ENCODE results near the gene TMEM138.

The TMEM138 gene

DNA sequence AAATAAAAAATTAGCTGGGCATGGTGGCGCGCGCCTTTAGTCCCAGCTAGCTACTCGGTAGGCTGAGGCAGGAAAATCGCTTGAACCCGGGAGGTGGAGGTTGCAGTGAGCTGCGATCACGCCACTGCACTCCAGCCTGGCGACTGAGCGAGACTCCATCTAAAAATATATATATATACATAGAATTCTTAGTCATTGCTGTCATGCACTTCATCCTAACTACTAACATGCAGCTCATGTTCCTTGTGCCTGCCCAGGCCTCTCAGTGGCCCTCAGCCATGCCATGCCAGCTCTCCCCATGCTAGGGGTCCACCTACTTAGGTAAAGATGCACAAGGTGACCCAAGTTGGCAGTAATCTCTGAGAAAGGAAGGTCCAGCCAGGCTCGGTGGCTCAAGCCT, 3.6 kb upstream of the TMEM138 start:
- Mint-ChIP-seq H3K36me3 (ENCODE audit: insufficient read depth) (peaks cover 11% of the 10 kb centered on the region), H3K27ac (ENCODE audit: low read depth) (no peak overlapping the region), H3K4me1 (peaks cover 28% of the 10 kb centered on the region), H3K4me3 (no peak overlapping the region), H3K9me3 (no peaks in the 10 kb centered on the region), H3K27me3 (no peaks in the 10 kb centered on the region)
- ATAC-seq (replicated peaks; ENCODE audit: extremely low read depth, poor library complexity, severe bottlenecking) (no peak), DNase-seq (ENCODE audit: low spot score in 2 of 2) (no peak)

DNA sequence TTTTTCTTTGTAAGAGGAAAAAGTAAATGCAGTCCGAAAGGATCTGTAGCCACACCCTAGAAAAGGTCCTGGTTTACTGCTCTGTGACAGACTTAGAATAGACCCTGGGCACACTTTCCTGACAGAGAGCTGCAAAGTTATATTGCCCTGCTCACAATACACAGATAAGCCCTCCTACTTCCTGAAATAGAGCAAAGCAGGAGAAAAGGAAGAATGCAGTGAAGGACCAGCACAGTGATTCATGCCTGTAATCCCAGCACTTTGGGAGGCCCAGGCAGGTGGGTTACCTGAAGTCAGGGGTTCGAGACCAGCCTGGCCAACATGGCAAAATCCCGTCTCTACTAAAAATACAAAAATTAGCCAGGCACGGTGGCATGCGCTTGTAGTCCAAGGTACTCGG, 2.7 kb upstream of the TMEM138 start:
- ATAC-seq (replicated peaks; ENCODE audit: extremely low read depth, poor library complexity, severe bottlenecking), result no peak
- Mint-ChIP-seq H3K27me3 (no peaks in the 10 kb centered on the region), H3K36me3 (ENCODE audit: insufficient read depth) (peaks cover 17% of the 10 kb centered on the region), H3K4me3 (peak overlapping the region; percentile 96), H3K4me1 (peaks cover 29% of the 10 kb centered on the region), H3K9me3 (no peaks in the 10 kb centered on the region), H3K27ac (ENCODE audit: low read depth) (no peak overlapping the region)
- DNase-seq (ENCODE audit: low spot score in 2 of 2), result no peak

DNA sequence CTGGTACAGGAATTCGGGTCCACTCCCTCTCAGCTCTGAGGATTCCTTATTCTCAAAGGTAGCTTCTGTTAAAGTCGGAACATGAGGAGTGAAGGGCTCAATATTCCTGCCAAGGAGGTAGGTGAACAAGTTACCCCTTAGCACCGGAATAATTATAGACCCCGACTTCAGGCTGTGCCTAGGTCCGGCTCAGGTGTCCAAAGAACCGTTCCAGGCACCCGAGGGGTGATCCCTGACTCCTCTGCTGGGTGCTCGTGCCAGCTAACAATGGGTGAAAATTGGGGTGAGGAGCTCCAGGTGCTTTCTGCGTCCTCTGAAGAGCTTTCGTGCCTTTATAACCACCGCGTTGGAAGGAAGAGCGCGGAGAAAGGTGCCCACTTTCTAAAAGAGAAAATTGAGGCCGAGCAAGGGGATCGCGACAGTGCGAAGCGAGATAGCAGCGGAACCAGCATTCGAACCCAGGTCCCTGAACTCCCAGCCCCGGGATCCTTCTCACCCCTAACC, 885 bp upstream of the TMEM138 start:
- no peak for DNase-seq (ENCODE audit: low spot score in 2 of 2)
- H3K4me3 Mint-ChIP-seq, result peak overlapping the region; percentile 96
- H3K27ac Mint-ChIP-seq (ENCODE audit: low read depth), result peak overlapping the region; percentile 99
- no peaks in the 10 kb centered on the region for H3K9me3 Mint-ChIP-seq
- peaks cover 26% of the 10 kb centered on the region for H3K4me1 Mint-ChIP-seq
- H3K27me3 Mint-ChIP-seq, result no peaks in the 10 kb centered on the region
- ATAC-seq (replicated peaks; ENCODE audit: extremely low read depth, poor library complexity, severe bottlenecking), result no peak
- peaks cover 32% of the 10 kb centered on the region for H3K36me3 Mint-ChIP-seq (ENCODE audit: insufficient read depth)

DNA sequence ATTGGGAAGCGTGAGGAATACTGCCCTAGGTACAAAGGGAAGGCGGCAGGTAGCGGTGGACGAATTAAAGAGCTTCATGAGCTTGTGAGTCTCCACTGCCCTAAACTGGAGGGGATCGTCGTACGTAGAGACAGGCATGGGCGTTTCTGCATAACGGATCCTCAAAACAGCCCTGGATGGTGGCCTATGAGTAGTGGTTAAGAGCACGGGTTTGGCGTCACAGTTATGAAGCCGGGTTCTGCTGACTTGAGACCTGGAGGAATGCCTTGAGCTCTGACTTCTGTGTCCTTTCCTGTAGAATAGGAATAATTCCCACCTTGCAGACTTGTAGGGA, 335 bp downstream of the TMEM138 start:
- H3K4me1 Mint-ChIP-seq, result peaks cover 24% of the 10 kb centered on the region

DNA sequence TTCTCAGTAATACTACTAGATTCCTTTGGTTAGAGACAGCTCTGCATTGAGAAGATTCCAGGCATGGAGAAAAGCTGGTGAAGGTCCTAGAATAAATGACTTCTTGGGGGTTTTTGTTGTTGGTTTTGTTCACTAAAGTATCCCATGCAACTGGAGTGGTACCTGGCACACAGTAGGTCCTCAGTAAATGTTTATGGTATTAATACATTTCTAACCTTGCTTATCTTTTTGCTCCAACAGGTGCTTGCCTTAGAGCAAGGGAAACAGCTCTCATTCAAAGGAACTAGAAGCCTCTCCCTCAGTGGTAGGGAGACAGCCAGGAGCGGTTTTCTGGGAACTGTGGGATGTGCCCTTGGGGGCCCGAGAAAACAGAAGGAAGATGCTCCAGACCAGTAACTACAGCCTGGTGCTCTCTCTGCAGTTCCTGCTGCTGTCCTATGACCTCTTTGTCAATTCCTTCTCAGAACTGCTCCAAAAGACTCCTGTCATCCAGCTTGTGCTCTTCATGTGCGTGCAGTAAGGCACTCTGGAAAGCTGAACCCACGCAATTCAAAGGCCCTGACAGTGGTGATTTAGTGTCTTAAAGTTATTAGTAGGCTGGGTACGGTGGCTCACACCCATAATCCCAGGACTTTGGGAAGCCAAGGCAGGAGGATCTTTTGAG, 2.0 kb downstream of the TMEM138 start:
- ATAC-seq (replicated peaks; ENCODE audit: extremely low read depth, poor library complexity, severe bottlenecking) (no peak), DNase-seq (ENCODE audit: low spot score in 2 of 2) (no peak)
- peaks cover 48% of the 10 kb centered on the region for H3K36me3 Mint-ChIP-seq (ENCODE audit: insufficient read depth)
- peaks cover 24% of the 10 kb centered on the region for H3K4me1 Mint-ChIP-seq
- H3K27me3 Mint-ChIP-seq, result no peaks in the 10 kb centered on the region
- H3K9me3 Mint-ChIP-seq, result no peaks in the 10 kb centered on the region
- H3K27ac Mint-ChIP-seq (ENCODE audit: low read depth), result no peak overlapping the region
- H3K4me3 Mint-ChIP-seq, result peak overlapping the region; percentile 96

More for the DNA sequence above, 335 bp downstream of the TMEM138 start:
- no peaks in the 10 kb centered on the region for H3K9me3 Mint-ChIP-seq
- peak overlapping the region; percentile 96 for H3K4me3 Mint-ChIP-seq
- DNase-seq (ENCODE audit: low spot score in 2 of 2), result peak in 1 of 2 donors; percentile 29
- peak; percentile 57 for ATAC-seq (replicated peaks; ENCODE audit: extremely low read depth, poor library complexity, severe bottlenecking)
- no peaks in the 10 kb centered on the region for H3K27me3 Mint-ChIP-seq
- peaks cover 41% of the 10 kb centered on the region for H3K36me3 Mint-ChIP-seq (ENCODE audit: insufficient read depth)
- H3K27ac Mint-ChIP-seq (ENCODE audit: low read depth), result peak overlapping the region; percentile 99

DNA sequence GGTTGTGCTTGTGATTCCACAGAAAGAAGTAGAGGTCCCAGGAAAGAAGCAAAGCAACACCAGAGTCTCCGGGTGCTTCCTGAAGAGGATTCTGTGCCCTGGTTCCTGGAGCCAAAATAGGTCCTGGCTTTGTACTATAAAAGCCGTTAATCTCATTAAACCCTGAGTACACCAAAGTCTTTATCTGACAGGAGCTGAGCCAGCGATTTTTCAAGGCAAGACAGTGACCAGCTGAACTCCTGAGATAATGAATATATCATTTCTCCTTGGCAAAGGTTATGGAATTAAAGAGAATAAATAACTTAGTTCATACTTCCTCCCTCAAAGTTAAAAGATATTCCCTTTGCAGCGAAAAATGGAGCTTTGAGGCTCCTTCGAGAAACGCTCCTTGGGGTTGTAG, 5.2 kb downstream of the TMEM138 start:
- Mint-ChIP-seq H3K27ac (ENCODE audit: low read depth) (no peak overlapping the region), H3K4me1 (peaks cover 14% of the 10 kb centered on the region), H3K27me3 (no peaks in the 10 kb centered on the region), H3K36me3 (ENCODE audit: insufficient read depth) (peaks cover 58% of the 10 kb centered on the region), H3K4me3 (no peak overlapping the region), H3K9me3 (no peaks in the 10 kb centered on the region)
- no peak for ATAC-seq (replicated peaks; ENCODE audit: extremely low read depth, poor library complexity, severe bottlenecking)
- no peak for DNase-seq (ENCODE audit: low spot score in 2 of 2)

DNA sequence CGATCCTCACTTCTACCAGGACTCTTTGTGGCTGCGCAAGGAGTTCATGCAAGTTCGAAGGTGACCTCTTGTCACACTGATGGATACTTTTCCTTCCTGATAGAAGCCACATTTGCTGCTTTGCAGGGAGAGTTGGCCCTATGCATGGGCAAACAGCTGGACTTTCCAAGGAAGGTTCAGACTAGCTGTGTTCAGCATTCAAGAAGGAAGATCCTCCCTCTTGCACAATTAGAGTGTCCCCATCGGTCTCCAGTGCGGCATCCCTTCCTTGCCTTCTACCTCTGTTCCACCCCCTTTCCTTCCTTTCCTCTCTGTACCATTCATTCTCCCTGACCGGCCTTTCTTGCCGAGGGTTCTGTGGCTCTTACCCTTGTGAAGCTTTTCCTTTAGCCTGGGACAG, 6.5 kb downstream of the TMEM138 start:
- DNase-seq (ENCODE audit: low spot score in 2 of 2), result no peak
- peaks cover 56% of the 10 kb centered on the region for H3K36me3 Mint-ChIP-seq (ENCODE audit: insufficient read depth)
- H3K4me3 Mint-ChIP-seq, result no peak overlapping the region
- H3K27ac Mint-ChIP-seq (ENCODE audit: low read depth), result no peak overlapping the region
- H3K9me3 Mint-ChIP-seq, result no peaks in the 10 kb centered on the region
- no peak for ATAC-seq (replicated peaks; ENCODE audit: extremely low read depth, poor library complexity, severe bottlenecking)
- no peaks in the 10 kb centered on the region for H3K27me3 Mint-ChIP-seq
- peaks cover 2% of the 10 kb centered on the region for H3K4me1 Mint-ChIP-seq

DNA sequence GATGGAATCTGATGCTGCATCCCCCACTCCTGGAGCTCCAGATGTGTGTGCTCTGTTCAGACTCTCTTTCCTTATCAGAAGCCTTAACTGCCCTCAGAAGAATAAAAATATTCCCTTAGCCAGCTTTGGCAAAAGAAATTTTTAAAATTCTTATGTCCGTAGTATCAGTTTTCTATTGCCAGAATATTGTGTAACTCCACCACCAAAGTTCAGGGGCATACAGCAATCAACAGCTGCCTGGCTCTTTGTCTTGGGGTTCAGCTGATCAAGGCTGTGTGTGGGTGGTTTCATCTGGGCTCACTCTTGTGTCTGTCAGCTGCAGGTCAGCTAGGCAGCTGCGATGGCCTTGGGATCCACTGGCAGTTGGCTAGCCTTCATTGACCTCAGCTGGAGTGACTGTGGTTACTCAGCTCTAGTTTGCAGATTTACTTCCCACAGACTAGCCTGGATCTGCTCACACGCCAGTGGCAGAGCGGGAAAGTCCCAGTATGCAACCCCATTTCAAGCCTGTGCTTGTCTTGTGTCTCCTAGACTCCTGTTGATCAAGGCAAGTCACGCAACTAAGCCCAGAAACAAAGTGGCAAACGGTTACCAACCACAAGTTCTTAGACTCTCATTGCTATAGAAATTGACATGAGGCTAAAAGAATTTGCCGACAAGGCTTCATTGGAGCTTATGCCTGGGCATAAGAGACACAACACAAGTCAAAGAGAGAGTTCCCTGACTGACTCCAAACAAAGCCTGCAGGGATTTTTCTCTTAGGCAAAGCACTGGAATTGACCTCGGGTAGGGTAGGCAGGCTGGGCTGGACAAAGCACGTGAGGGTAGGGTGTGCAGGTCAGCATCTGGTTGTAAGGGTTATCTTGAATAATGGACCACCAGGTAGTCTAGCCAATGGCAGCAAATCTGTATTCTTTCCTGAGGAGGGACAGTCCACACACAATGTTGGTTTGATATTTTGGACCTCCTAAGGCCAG, 7.5 kb downstream of the TMEM138 start:
- peaks cover 46% of the 10 kb centered on the region for H3K36me3 Mint-ChIP-seq (ENCODE audit: insufficient read depth)
- no peaks in the 10 kb centered on the region for H3K9me3 Mint-ChIP-seq
- no peaks in the 10 kb centered on the region for H3K4me1 Mint-ChIP-seq
- ATAC-seq (replicated peaks; ENCODE audit: extremely low read depth, poor library complexity, severe bottlenecking) (no peak), DNase-seq (ENCODE audit: low spot score in 2 of 2) (no peak)
- no peaks in the 10 kb centered on the region for H3K27me3 Mint-ChIP-seq
- H3K27ac Mint-ChIP-seq (ENCODE audit: low read depth), result no peak overlapping the region
- H3K4me3 Mint-ChIP-seq, result no peak overlapping the region

DNA sequence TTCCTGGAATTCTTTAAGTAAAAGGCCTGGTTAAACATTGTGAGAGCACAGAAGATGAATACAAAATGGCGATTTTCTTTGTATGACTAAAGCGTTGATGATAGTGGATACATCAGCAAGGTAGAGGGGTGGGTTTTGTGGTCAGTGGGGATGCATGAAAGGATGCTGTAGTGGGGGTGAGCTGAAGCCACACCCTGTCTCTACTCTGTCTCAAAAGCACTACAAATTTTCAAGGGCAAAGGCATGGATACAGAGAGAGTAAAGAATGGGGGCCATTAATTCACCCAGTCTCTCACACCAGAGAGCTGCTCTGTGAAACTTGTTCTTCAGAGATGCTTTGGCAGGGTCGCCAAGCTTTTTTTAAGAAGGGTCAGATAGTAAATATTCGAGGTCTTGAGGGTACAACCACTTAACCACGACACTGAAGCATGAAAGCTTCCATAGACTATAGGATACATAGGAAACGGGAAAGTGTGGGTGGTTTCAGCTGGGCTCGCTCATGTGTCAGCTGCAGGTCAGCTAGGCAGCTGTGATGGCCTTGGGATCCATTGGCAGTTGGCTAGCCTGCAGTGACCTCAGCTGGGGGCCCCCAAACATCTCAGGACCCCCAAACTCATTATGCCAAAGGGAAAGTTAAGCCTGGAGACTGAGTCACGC, 8.3 kb downstream of the TMEM138 start:
- no peak overlapping the region for H3K4me3 Mint-ChIP-seq
- H3K9me3 Mint-ChIP-seq, result no peaks in the 10 kb centered on the region
- no peak for ATAC-seq (replicated peaks; ENCODE audit: extremely low read depth, poor library complexity, severe bottlenecking)
- H3K36me3 Mint-ChIP-seq (ENCODE audit: insufficient read depth), result peaks cover 43% of the 10 kb centered on the region
- no peak for DNase-seq (ENCODE audit: low spot score in 2 of 2)
- H3K27ac Mint-ChIP-seq (ENCODE audit: low read depth), result no peak overlapping the region
- no peaks in the 10 kb centered on the region for H3K27me3 Mint-ChIP-seq
- no peaks in the 10 kb centered on the region for H3K4me1 Mint-ChIP-seq

DNA sequence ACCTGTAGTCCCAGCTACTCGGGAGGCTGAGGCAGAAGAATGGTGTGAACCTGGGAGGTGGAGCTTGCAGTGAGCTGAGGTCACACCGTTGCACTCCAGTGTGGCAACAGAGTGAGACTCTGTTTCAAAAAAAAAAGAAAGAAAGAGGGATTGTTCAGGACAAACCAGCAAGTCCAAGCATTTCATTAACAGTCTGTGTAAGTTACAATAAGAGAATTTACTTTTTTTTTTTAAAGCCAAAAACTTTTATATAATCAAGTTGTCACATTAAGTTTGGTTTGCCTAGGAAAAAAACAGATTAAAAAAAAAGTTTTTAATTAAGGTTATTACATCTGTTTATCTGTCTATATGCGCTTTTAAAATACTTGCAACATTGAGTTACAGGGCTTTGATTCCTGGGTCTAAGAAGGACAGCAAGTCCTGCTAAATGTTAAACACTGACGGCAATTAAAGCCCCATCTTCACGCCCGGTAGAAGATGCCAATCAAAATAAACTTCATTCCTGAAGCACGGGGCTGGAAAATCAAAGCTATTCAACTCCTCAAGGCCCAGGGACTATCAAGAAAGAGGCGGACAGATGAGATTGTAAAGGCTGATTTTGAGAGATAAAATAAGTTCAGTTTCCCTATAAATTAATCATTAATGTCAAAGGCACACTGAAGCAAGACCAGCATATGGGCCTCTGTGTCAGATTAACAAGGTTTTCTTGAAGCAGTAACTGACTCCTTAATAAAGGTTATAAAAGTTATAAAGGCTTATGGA, 10.7 kb downstream of the TMEM138 start:
- no peaks in the 10 kb centered on the region for H3K27me3 Mint-ChIP-seq
- H3K9me3 Mint-ChIP-seq, result no peaks in the 10 kb centered on the region
- no peak for ATAC-seq (replicated peaks; ENCODE audit: extremely low read depth, poor library complexity, severe bottlenecking)
- peaks cover 24% of the 10 kb centered on the region for H3K36me3 Mint-ChIP-seq (ENCODE audit: insufficient read depth)
- H3K4me1 Mint-ChIP-seq, result no peaks in the 10 kb centered on the region
- H3K4me3 Mint-ChIP-seq, result no peak overlapping the region
- no peak for DNase-seq (ENCODE audit: low spot score in 2 of 2)
- H3K27ac Mint-ChIP-seq (ENCODE audit: low read depth), result peak overlapping the region; percentile 25

DNA sequence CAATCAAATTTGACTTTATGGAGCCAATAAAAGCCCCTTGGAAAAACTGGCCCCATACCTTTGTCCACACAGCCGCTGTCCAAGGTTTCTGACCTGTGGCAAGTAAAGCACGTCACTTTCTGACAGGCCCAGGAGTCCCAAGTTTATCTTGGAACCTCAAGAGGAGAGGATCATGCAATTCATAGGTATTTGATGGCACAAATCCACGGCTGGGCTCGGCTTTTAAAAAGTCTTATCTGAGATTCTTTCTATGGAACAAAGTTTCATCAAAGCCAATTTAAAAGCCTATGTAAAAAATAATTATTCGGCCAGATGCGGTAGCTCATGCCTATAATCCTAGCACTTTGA, 13.6 kb downstream of the TMEM138 start:
- no peaks in the 10 kb centered on the region for H3K4me1 Mint-ChIP-seq
- H3K27ac Mint-ChIP-seq (ENCODE audit: low read depth), result no peak overlapping the region
- ATAC-seq (replicated peaks; ENCODE audit: extremely low read depth, poor library complexity, severe bottlenecking) (no peak), DNase-seq (ENCODE audit: low spot score in 2 of 2) (no peak)
- no peaks in the 10 kb centered on the region for H3K27me3 Mint-ChIP-seq
- no peaks in the 10 kb centered on the region for H3K9me3 Mint-ChIP-seq
- H3K36me3 Mint-ChIP-seq (ENCODE audit: insufficient read depth), result peaks cover 11% of the 10 kb centered on the region
- H3K4me3 Mint-ChIP-seq, result no peak overlapping the region

DNA sequence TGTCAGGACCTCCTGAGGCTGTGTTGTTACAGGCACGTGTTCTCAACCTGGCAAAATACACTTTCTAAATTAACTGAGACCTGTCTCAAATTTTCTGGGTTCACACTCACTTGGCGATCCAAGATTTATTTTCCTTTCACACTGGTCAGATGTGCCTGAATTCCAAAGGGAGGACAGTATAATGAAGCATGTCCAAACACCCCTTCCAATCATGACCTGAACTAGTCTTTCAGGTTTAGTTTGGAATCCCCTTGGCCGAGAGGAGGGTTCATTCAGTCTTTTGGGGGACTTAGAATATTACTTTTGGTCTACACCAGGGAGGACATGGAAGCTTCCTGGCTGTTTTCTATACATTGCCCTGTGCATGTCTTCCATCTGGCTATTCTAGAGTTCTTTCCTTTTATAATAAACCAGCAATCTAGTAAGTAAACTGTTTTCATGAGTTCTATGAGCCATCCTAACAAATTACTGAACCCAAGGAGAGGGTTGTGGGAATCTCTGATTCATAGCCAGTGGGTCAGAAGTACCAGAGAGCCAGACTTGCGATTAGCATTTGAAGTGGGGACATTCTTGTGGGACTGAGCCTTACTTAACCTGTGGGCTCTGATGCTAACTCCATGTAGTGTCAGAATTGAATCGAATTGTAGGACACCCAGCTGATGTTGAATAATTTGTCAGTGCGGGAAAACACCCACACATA, 15.4 kb downstream of the TMEM138 start:
- no peak for ATAC-seq (replicated peaks; ENCODE audit: extremely low read depth, poor library complexity, severe bottlenecking)
- no peak for DNase-seq (ENCODE audit: low spot score in 2 of 2)
- Mint-ChIP-seq H3K4me3 (no peak overlapping the region), H3K27me3 (no peaks in the 10 kb centered on the region), H3K4me1 (no peaks in the 10 kb centered on the region), H3K27ac (ENCODE audit: low read depth) (no peak overlapping the region), H3K9me3 (no peaks in the 10 kb centered on the region), H3K36me3 (ENCODE audit: insufficient read depth) (peaks cover 5% of the 10 kb centered on the region)
